Ovary (tissue), 9 donors: ENCODE data around the gene NUP93. TPM values are rescaled to one million over a fixed set of nuclear protein-coding genes. Genes with fewer than 3 reads are reported as not detected.

Experiments used
- DNase-seq, 5 donors: peaks; one replicate each; pipeline ENCODE4 v3.0.0-alpha.2; 2019 to 2020
- H3K27ac ChIP-seq, 2 donors: fragments of 200-600 bp; one replicate each; pipeline versions ENCODE4 v1.5.1 to v1.8.0; 2019 to 2022
- H3K27me3 ChIP-seq: fragments of 200-600 bp; one replicate; pipeline ENCODE4 v1.8.0; 2022
- H3K36me3 ChIP-seq: fragments of 200-600 bp; sonication (generic); one replicate; pipeline ENCODE4 v1.5.1; 2019
- H3K4me1 ChIP-seq: one replicate; pipeline ENCODE4 v1.8.1; 2013; ENCODE audit warnings: mild to moderate bottlenecking, moderate library complexity; ENCODE audit not compliant: insufficient read depth
- H3K4me3 ChIP-seq: fragments of 200-600 bp; sonication (generic); one replicate; pipeline ENCODE4 v1.5.1; 2017
- H3K9me3 ChIP-seq, 2 donors: fragments of 200-600 bp in 1 of 2; sonication (generic) in 1 of 2; one replicate each; pipeline versions ENCODE4 v1.5.1 to v1.8.1; 2013 to 2019; ENCODE audit warnings: mild to moderate bottlenecking in 1 of 2, moderate library complexity in 1 of 2
- CTCF ChIP-seq, 3 donors: fragments of 450-650 bp in 2 of 3; fragments of 200-600 bp in 1 of 3; IDR thresholded peaks; one replicate each; pipeline versions ENCODE4 v1.5.1 to v1.8.0; 2016 to 2022; ENCODE audit warnings: antibody characterized with exemption in 3 of 3, mild to moderate bottlenecking in 1 of 3
- EP300 ChIP-seq: sonication (generic); formaldehyde crosslinking; IDR thresholded peaks from one replicate; pipeline ENCODE4 v1.6.1; 2017; ENCODE audit warnings: antibody characterized with exemption
- POLR2A ChIP-seq: fragments of 450-650 bp; IDR thresholded peaks from one replicate; pipeline ENCODE4 v1.6.1; 2017; ENCODE audit warnings: antibody characterized with exemption, mild to moderate bottlenecking, moderate library complexity
- WGBS, 3 donors: extraction: QIAGEN DNeasy Blood & Tissue Kit in 1 of 3; methylation state at CpG; one replicate each; pipeline versions ENCODE4 v1.1.5 to v1.1.7; 2013 to 2017; 5-methylcytosine and 5-hydroxymethylcytosine counted together
- intact Hi-C, 4 donors: fragments of 100-400 bp; cut with DNase I; formaldehyde crosslinking; loops; one replicate each; pipeline versions ENCODE4 v1.11.0 to v1.15.1; 2022 to 2023
- polyA plus RNA-seq, 2 donors: library from polyadenylated mRNA; stranded (reverse); fragments of 200-250 nt in 1 of 2; fragments of 350-450 nt in 1 of 2; fragmentation: Illumina TruSeq in 1 of 2; extraction: RNeasy Lipid Tissue Mini Kit (QIAGEN cat#74804) in 1 of 2; gene quantifications; one replicate each; pipeline ENCODE4 v1.2.3, GENCODE V29; 2013 to 2014
- total RNA-seq, 7 donors: library from RNA; depleted of rRNA in 2 of 7; stranded (reverse); fragments of >200 nt in 2 of 7; fragmentation: NEBNext Ultra II Directional in 3 of 7; extraction: Animal tissue kit (Norgen Biotek cat#: 25700) in 3 of 7; gene quantifications; one replicate each; pipeline versions ENCODE4 v1.1.0 to v1.2.4, GENCODE V29; 2016 to 2023
- donor health status: DM: no; HTN: no; CAD: no; lungs with moderate emphysema.
- donor health status: DM: no; HTN: no; CAD: no.
- donor health status: Bipolar disorder and iron deficiency.
- donor health status: DM: yes; HTN: yes; CAD: no.
- donor health status: DM: no; HTN: no; CAD: no.
- donor health status: DM: yes; HTN: yes; CAD: no.

Gene NUP93
- total and polyA plus RNA-seq, 9 donors = 24.1 to 53.9 (median 42.7) TPM

DNA sequence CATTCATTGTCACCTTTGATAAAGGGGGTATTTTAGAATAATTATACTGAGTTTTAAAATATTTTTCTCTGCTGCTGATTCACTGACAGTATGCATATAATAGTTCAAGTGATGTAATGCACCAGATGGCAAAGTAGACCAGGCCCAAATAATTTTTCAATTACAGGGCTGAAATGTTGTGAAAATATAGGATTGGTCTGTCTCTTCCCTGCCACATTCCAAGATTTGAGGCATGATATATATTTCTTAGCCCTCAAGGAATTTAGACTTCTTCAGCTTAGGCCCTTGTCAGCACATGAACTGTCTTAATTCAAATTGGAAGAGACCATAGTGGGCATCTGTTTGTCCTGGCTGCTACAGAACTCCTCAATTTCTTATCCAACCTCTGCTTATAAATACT is 95.9 kb downstream of the NUP93 start:
- intact Hi-C loops = no loop called here
- H3K36me3 ChIP-seq = no peaks in the 10 kb centered on the region

GRCh38 chr16:56828647-56829046 is 98.7 kb downstream of the NUP93 start:
- DNase-seq = no peak
- WGBS, 3 donors = 92 to 97% (median 94%) methylated on average over 1 of the region's 1 CpG

More for the DNA sequence above, 95.9 kb downstream of the NUP93 start:
- Histone ChIP-seq H3K27ac (no peak overlapping the region), H3K9me3 (no peaks in the 10 kb centered on the region), H3K4me3 (no peak overlapping the region), H3K4me1 (no peaks in the 10 kb centered on the region), H3K27me3 (no peaks in the 10 kb centered on the region)
- TF ChIP-seq EP300 = no peak
- TF ChIP-seq CTCF (IDR thresholded peaks at IDR 0.05) = no peak
- TF ChIP-seq POLR2A = no peak
- no peak for DNase-seq

GRCh38 chr16:56830669-56831068 is 100.7 kb downstream of the NUP93 start:
- no peaks in the 10 kb centered on the region for H3K36me3 ChIP-seq
- no peak for DNase-seq
- intact Hi-C loops = no loop called here
- H3K4me3 ChIP-seq = no peak overlapping the region
- no peaks in the 10 kb centered on the region for H3K9me3 ChIP-seq
- no peaks in the 10 kb centered on the region for H3K27me3 ChIP-seq
- H3K27ac ChIP-seq = no peak overlapping the region
- WGBS, 3 donors = 65 to 90% (median 84%) methylated on average over 2 of the region's 2 CpGs
- TF ChIP-seq EP300 (no peak), CTCF (IDR thresholded peaks at IDR 0.05) (no peak), POLR2A (no peak)
- no peaks in the 10 kb centered on the region for H3K4me1 ChIP-seq

More at GRCh38 chr16:56828647-56829046, 98.7 kb downstream of the NUP93 start:
- Histone ChIP-seq H3K27ac (no peak overlapping the region), H3K9me3 (no peaks in the 10 kb centered on the region), H3K36me3 (no peaks in the 10 kb centered on the region), H3K4me3 (no peak overlapping the region), H3K4me1 (no peaks in the 10 kb centered on the region), H3K27me3 (no peaks in the 10 kb centered on the region)
- no peak for TF ChIP-seq EP300
- no peak for TF ChIP-seq CTCF (IDR thresholded peaks at IDR 0.05)
- no peak for TF ChIP-seq POLR2A
- intact Hi-C loops = no loop called here

DNA sequence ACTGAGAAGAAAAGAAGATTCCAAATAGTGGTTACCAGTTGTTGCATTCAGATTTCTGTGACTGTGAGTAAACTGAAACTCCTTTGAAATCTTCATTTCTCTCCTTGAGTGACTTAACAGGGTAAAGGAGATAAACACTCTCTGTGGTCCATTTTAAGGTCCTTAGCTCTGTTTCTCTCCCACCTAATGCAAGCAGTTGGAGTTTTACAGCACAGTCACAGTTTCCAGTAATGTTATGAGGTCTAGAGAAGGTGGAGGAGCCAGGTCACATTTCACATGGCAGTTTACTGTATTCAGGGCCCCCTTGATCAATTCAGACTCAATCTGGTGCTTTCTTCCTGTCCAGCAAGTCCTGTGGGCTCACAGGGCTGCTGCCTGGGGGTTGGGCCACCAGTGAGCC is 102.8 kb downstream of the NUP93 start:
- TF ChIP-seq EP300 = no peak
- TF ChIP-seq CTCF (IDR thresholded peaks at IDR 0.05) = no peak
- TF ChIP-seq POLR2A = no peak
- Histone ChIP-seq H3K36me3 (no peaks in the 10 kb centered on the region), H3K4me3 (no peak overlapping the region), H3K9me3 (no peaks in the 10 kb centered on the region), H3K4me1 (no peaks in the 10 kb centered on the region), H3K27me3 (no peaks in the 10 kb centered on the region), H3K27ac (no peak overlapping the region)
- intact Hi-C loops = no loop called here
- DNase-seq = no peak
